GM04503 (cell line): ENCODE results near the gene LYRM7.
"Not testable (repeated sequence)": the region's sequence is repeated elsewhere in the genome, so short reads cannot be mapped to it uniquely, and the experiment has no call there.

Experiments used
- DNase-seq: peaks from one replicate; pipeline ENCODE4 v3.0.0-alpha.2; 2012; ENCODE audit warnings: low read depth

Gene LYRM7

GRCh38 chr5:131180407-131180806, 9.7 kb downstream of the LYRM7 start:
- no peak for DNase-seq

- DNase-seq = no peak
Observed at GRCh38 chr5:131182839-131183238, 12.1 kb downstream of the LYRM7 start.

GRCh38 chr5:131185523-131186104, 14.9 kb downstream of the LYRM7 start:
- no peak for DNase-seq

GRCh38 chr5:131186561-131187256, 16.0 kb downstream of the LYRM7 start:
- DNase-seq = no peak

GRCh38 chr5:131193106-131193505, 22.4 kb downstream of the LYRM7 start:
- DNase-seq = no peak

GRCh38 chr5:131193897-131194296, 23.2 kb downstream of the LYRM7 start:
- not testable (repeated sequence) for DNase-seq

- no peak for DNase-seq
Observed at GRCh38 chr5:131194725-131195124, 24.0 kb downstream of the LYRM7 start.

- no peak for DNase-seq
Observed at GRCh38 chr5:131195696-131196095, 25.0 kb downstream of the LYRM7 start.

- peak; percentile 5 for DNase-seq
Observed at GRCh38 chr5:131196331-131196730, 25.6 kb downstream of the LYRM7 start.

GRCh38 chr5:131198625-131199024, 27.9 kb downstream of the LYRM7 start:
- peak; percentile 4 for DNase-seq

GRCh38 chr5:131200560-131200959, 29.8 kb downstream of the LYRM7 start:
- DNase-seq = no peak

GRCh38 chr5:131204964-131205363, 34.2 kb downstream of the LYRM7 start:
- DNase-seq = no peak

- no peak for DNase-seq
Observed at GRCh38 chr5:131206061-131206460, 35.3 kb downstream of the LYRM7 start.

- DNase-seq = no peak
Observed at GRCh38 chr5:131206772-131207171, 36.0 kb downstream of the LYRM7 start.

- DNase-seq = no peak
Observed at GRCh38 chr5:131209175-131209505, 38.4 kb downstream of the LYRM7 start.

GRCh38 chr5:131209506-131210150, 38.9 kb downstream of the LYRM7 start:
- DNase-seq = no peak

GRCh38 chr5:131210151-131210510, 39.4 kb downstream of the LYRM7 start:
- DNase-seq = no peak

- no peak for DNase-seq
Observed at GRCh38 chr5:131211669-131212068, 40.9 kb downstream of the LYRM7 start.

- no peak for DNase-seq
Observed at GRCh38 chr5:131212471-131213021, 41.8 kb downstream of the LYRM7 start.

- DNase-seq = no peak
Observed at GRCh38 chr5:131214609-131215227, 44.0 kb downstream of the LYRM7 start.

- DNase-seq = no peak
Observed at GRCh38 chr5:131217791-131218190, 47.0 kb downstream of the LYRM7 start.

GRCh38 chr5:131218392-131218791, 47.6 kb downstream of the LYRM7 start:
- DNase-seq = no peak

- DNase-seq = no peak
Observed at GRCh38 chr5:131220566-131220965, 49.8 kb downstream of the LYRM7 start.
